Endodermal cell (in vitro differentiated cells): Measurements from ENCODE around the gene NDRG3. TPM values are rescaled to one million over a fixed set of nuclear protein-coding genes. Genes with fewer than 3 reads are reported as not detected.

ENCODE experiments used
- DNase-seq: peaks from one replicate; pipeline ENCODE4 v3.0.0-alpha.2; 2017
- H3K27ac ChIP-seq: 2 replicates; pipeline ENCODE4 v1.5.1; 2013; ENCODE audit warnings: mild to moderate bottlenecking, low read depth, low read length, moderate library complexity
- H3K27me3 ChIP-seq: 2 replicates; pipeline ENCODE4 v1.6.1; 2013; ENCODE audit warnings: mild to moderate bottlenecking, low read length, moderate library complexity; ENCODE audit not compliant: insufficient read depth, control insufficient read depth, poor library complexity, severe bottlenecking
- H3K36me3 ChIP-seq: 2 replicates; pipeline ENCODE4 v1.7.0; 2013; ENCODE audit warnings: mild to moderate bottlenecking, low read length, moderate library complexity; ENCODE audit not compliant: control insufficient read depth, insufficient read depth
- H3K4me1 ChIP-seq: one replicate; pipeline ENCODE4 v1.7.0; 2013; ENCODE audit warnings: low read length; ENCODE audit not compliant: control insufficient read depth, insufficient read depth
- H3K4me3 ChIP-seq: 2 replicates; pipeline ENCODE4 v1.5.1; 2013; ENCODE audit warnings: mild to moderate bottlenecking, low read length, moderate library complexity
- H3K9ac ChIP-seq: 2 replicates; pipeline ENCODE4 v1.6.1; 2013; ENCODE audit warnings: mild to moderate bottlenecking, low read length, moderate library complexity; ENCODE audit not compliant: poor library complexity, severe bottlenecking; ENCODE audit errors: extremely low read depth
- H3K9me3 ChIP-seq: 2 replicates; pipeline ENCODE4 v1.6.1; 2013; ENCODE audit warnings: mild to moderate bottlenecking, low read length, moderate library complexity; ENCODE audit not compliant: control insufficient read depth
- H3K27ac Mint-ChIP-seq: 2 replicates; pipeline ENCODE4 v1.8.0; 2020; ENCODE audit warnings: mixed read lengths
- H3K27me3 Mint-ChIP-seq: 2 replicates; pipeline ENCODE4 v1.8.0; 2021; ENCODE audit warnings: mild to moderate bottlenecking, mixed read lengths; ENCODE audit not compliant: insufficient read depth
- H3K36me3 Mint-ChIP-seq: 2 replicates; pipeline ENCODE4 v1.8.0; 2020; ENCODE audit warnings: low read depth, mixed read lengths
- H3K4me1 Mint-ChIP-seq: 2 replicates; pipeline ENCODE4 v1.8.0; 2020; ENCODE audit warnings: mixed read lengths
- H3K4me3 Mint-ChIP-seq: 2 replicates; pipeline ENCODE4 v1.8.0; 2020; ENCODE audit warnings: mild to moderate bottlenecking, moderate library complexity, mixed read lengths
- H3K9me3 Mint-ChIP-seq: 2 replicates; pipeline ENCODE4 v1.8.0; 2020; ENCODE audit warnings: mild to moderate bottlenecking, mixed read lengths
- CTCF ChIP-seq: fragments of 200-600 bp; sonication (generic); conservative IDR thresholded peaks from 2 replicates; pipeline ENCODE4 v1.5.0; 2021; ENCODE audit warnings: antibody characterized with exemption, mild to moderate bottlenecking
- WGBS, 2 experiments: methylation state at CpG; one replicate each; pipeline versions ENCODE4 v1.1.5 to v1.1.7; 2013; ENCODE audit warnings: missing lambda C conversion rate in 2 of 2, mixed read lengths in 1 of 2; ENCODE audit not compliant: insufficient coverage in 1 of 2, insufficient read length in 1 of 2; 5-methylcytosine and 5-hydroxymethylcytosine counted together
- total RNA-seq, 2 donors: library from RNA; stranded (reverse); fragmentation: NEBNext Ultra II Directional in 1 of 2; extraction: Animal tissue kit (Norgen Biotek cat#: 25700) in 1 of 2; gene quantifications; 2 replicates in 1 of 2; 3 replicates in 1 of 2; pipeline ENCODE4 v1.2.1, GENCODE V29; 2021

The NDRG3 gene
- total RNA-seq, 2 donors from 2014 or later = 24.6 to 26.1 TPM

DNA sequence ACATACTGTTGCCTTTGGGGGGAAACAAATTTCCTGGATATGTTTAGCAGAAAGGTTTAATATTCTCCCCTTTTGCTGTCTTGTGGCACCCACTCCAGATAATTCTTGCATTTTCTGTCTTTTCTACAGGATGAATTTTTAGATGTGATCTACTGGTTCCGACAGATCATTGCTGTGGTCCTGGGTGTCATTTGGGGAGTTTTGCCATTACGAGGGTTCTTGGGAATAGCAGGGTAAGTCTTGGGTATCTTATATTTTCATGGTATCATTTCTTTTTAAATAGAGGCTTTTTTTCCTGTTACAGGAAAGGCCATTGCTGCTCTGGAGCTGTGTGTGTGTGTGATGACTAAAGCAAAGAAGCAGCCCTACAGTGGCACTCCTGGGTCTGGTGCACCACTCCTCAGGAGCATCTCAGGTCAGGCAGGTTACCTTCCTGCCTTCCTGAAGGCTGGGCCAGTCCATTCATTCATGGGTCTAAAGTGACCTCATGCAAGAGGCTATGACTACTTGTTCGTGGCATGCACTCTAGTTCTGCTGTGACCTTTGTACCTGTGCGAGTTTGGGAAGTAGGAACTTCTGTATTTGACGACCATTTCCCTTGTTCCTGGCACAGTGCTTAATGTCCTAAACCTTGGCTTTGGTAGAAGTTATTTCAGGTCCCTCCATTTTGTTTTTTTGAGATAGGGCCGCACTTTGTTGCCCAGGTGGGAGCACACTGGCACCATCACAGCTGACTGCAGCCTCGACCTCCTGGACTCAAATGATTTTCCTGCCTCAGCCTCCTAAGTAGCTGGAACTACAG, 138.1 kb downstream of the NDRG3 start:
- H3K9ac ChIP-seq = no peak overlapping the region
- no peak for DNase-seq
- Mint-ChIP-seq H3K27ac (peak overlapping the region; percentile 80), H3K9me3 (no peaks in the 10 kb centered on the region), H3K36me3 (peaks cover 48% of the 10 kb centered on the region), H3K27me3 (no peaks in the 10 kb centered on the region), H3K4me1 (peaks cover 17% of the 10 kb centered on the region), H3K4me3 (peak overlapping the region; percentile 99)
- whole genome bisulfite sequencing, 2 experiments = 91 to 95% methylated on average over 7 of the region's 7 CpGs
- no peaks in the 10 kb centered on the region for H3K9me3 ChIP-seq
- peak overlapping the region; percentile 95 for H3K4me3 ChIP-seq
- TF ChIP-seq CTCF = no peak
- H3K36me3 ChIP-seq = peaks cover 53% of the 10 kb centered on the region
- no peaks in the 10 kb centered on the region for H3K4me1 ChIP-seq
- no peak overlapping the region for H3K27ac ChIP-seq
- no peaks in the 10 kb centered on the region for H3K27me3 ChIP-seq

DNA sequence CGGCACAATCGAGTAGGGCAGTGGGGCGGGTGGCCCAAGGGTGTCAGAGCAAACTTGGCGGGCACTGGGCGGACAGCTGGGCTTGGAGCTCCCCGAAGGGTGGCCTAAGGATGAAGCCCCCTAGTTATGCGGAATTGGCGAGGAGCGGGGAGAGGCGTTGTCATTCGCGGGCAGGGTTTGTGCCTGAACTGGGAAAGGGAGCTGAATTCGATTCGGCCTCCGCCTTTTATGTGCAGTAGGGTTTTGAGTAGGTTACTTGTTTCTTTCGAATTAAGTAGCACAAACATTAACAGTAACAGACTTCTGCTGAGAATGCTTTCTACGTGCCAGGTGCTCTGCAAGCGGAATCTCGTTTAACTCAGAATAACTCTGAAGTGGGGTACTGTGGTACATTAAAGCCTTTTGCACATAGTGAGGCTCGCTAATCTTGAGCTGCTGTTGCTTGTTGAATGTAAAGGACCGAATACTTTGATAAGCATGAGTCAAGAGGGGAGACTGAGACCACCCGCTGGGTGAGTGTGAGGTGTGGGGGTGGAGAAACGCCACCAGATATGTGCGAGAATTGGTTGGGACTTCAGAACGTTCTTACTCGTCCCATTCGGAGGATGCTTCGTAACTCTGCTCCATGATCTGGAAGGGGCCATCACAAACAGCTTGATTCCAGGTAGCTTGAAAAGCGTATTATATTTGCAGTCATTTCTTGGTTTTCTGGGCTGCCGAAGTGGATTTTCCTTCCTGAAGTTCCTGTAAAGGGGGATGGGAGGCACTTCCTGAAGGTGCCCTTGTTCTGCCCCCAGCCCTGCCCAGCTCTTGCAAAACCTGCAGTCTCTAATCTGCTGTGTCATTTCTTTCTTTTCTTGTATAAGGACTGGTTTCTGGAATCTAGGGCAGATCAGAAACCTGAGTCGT, 139.5 kb downstream of the NDRG3 start:
- peak overlapping the region; percentile 99 for H3K4me3 Mint-ChIP-seq
- TF ChIP-seq CTCF = no peak
- Histone ChIP-seq H3K36me3 (peaks cover 39% of the 10 kb centered on the region), H3K27me3 (no peaks in the 10 kb centered on the region), H3K27ac (no peak overlapping the region), H3K4me1 (no peaks in the 10 kb centered on the region), H3K9me3 (no peaks in the 10 kb centered on the region), H3K9ac (peak overlapping the region; percentile 83), H3K4me3 (peak overlapping the region; percentile 95)
- peaks cover 24% of the 10 kb centered on the region for H3K4me1 Mint-ChIP-seq
- H3K36me3 Mint-ChIP-seq = peaks cover 36% of the 10 kb centered on the region
- WGBS, 2 experiments = 2 to 5% methylated on average over 19 to 30 of the region's 31 CpGs
- no peaks in the 10 kb centered on the region for H3K27me3 Mint-ChIP-seq
- peak overlapping the region; percentile 96 for H3K27ac Mint-ChIP-seq
- H3K9me3 Mint-ChIP-seq = no peaks in the 10 kb centered on the region
- DNase-seq = peak; percentile 81

- 0 to 1% methylated on average over 35 to 90 of the region's 90 CpGs for WGBS, 2 experiments
- no peak within 1 kb of the TSS for H3K27ac ChIP-seq
- H3K27me3 Mint-ChIP-seq = no peaks in the 10 kb centered on the region
Measured at GRCh38 chr20:36605399-36606157, 140.3 kb downstream of the NDRG3 start, which contains the start of gene RAB5IF. Gene RAB5IF (plus strand): TSS chr20:36605779. CDS start chr20:36605952, 173 bp downstream.

More at GRCh38 chr20:36605399-36606157, 140.3 kb downstream of the NDRG3 start, which contains the start of gene RAB5IF:
- H3K4me1 Mint-ChIP-seq = peaks cover 25% of the 10 kb centered on the region
- H3K9ac ChIP-seq = peak within 1 kb of the TSS; percentile 83
- H3K4me3 ChIP-seq = peak within 1 kb of the TSS; percentile 95
- peak within 1 kb of the TSS; percentile 99 for H3K4me3 Mint-ChIP-seq
- TF ChIP-seq CTCF = peak; percentile 97
- H3K27me3 ChIP-seq = no peaks in the 10 kb centered on the region
- H3K36me3 ChIP-seq = peaks cover 31% of the 10 kb centered on the region
- peaks cover 29% of the 10 kb centered on the region for H3K36me3 Mint-ChIP-seq
- no peaks in the 10 kb centered on the region for H3K9me3 ChIP-seq
- H3K9me3 Mint-ChIP-seq = no peaks in the 10 kb centered on the region
- no peaks in the 10 kb centered on the region for H3K4me1 ChIP-seq
- H3K27ac Mint-ChIP-seq = peak within 1 kb of the TSS; percentile 96
- peak; percentile 100 for DNase-seq
